Measurements from ENCODE around the gene ACTN1.

ACTN1 gene

GRCh38 chr14:68932231-68932630, 46.9 kb downstream of the ACTN1 start:
- DNase-seq, result no peak

- DNase-seq, result no peak
These were observed 47.5 kb downstream of the ACTN1 start for GRCh38 chr14:68931474-68932051.

GRCh38 chr14:68931063-68931462, 48.0 kb downstream of the ACTN1 start:
- no peak for DNase-seq

GRCh38 chr14:68929623-68930307, 49.3 kb downstream of the ACTN1 start:
- no peak for DNase-seq

- no peak for DNase-seq
These were observed 50.1 kb downstream of the ACTN1 start for GRCh38 chr14:68928770-68929550.

- no peak for DNase-seq
These were observed 51.0 kb downstream of the ACTN1 start for GRCh38 chr14:68927956-68928675.

- DNase-seq, result no peak
These were observed 52.0 kb downstream of the ACTN1 start for GRCh38 chr14:68927089-68927488.

- DNase-seq, result no peak
These were observed 52.9 kb downstream of the ACTN1 start for GRCh38 chr14:68926236-68926635.

GRCh38 chr14:68925373-68925772, 53.7 kb downstream of the ACTN1 start:
- no peak for DNase-seq

GRCh38 chr14:68924186-68925158, 54.6 kb downstream of the ACTN1 start:
- DNase-seq, result no peak

GRCh38 chr14:68922886-68923285, 56.2 kb downstream of the ACTN1 start:
- DNase-seq, result no peak

- no peak for DNase-seq
These were observed 56.9 kb downstream of the ACTN1 start for GRCh38 chr14:68922201-68922621.

GRCh38 chr14:68921666-68922065, 57.4 kb downstream of the ACTN1 start:
- DNase-seq, result no peak

- DNase-seq, result no peak
These were observed 58.1 kb downstream of the ACTN1 start for GRCh38 chr14:68921049-68921448.

GRCh38 chr14:68919129-68919927, 59.8 kb downstream of the ACTN1 start:
- no peak for DNase-seq

GRCh38 chr14:68918612-68919011, 60.5 kb downstream of the ACTN1 start:
- DNase-seq, result no peak

GRCh38 chr14:68916358-68916941, 62.7 kb downstream of the ACTN1 start:
- no peak for DNase-seq

GRCh38 chr14:68913516-68913915, 65.6 kb downstream of the ACTN1 start:
- no peak for DNase-seq

- DNase-seq, result no peak
These were observed 67.4 kb downstream of the ACTN1 start for GRCh38 chr14:68911594-68912227.

GRCh38 chr14:68910540-68910939, 68.6 kb downstream of the ACTN1 start:
- DNase-seq, result no peak
